Activated CD8-positive, alpha-beta T cell treated with anti-CD3 and anti-CD28 coated beads for 36 hours (primary cell): Measurements from ENCODE around the gene CALM1. TPM values are rescaled to one million over a fixed set of nuclear protein-coding genes. Genes with fewer than 3 reads are reported as not detected.

Experiments
- ATAC-seq: fragments of 200-7000 bp; cut with Tn5 transposase; one replicate; pipeline ENCODE4 v1.10.0; 2021; ENCODE audit warnings: mild to moderate bottlenecking, moderate library complexity
- CTCF ChIA-PET: fragments of 350-600 bp; sonication (Branson Sonifier 250); formaldehyde crosslinking; loops from one replicate; lab custom pipeline; 2021; ENCODE audit warnings: antibody characterized with exemption; lab: Charles Lee
- POLR2A ChIA-PET: fragments of 350-600 bp; sonication (Branson Sonifier 250); formaldehyde crosslinking; loops from one replicate; lab custom pipeline; 2021; ENCODE audit warnings: antibody characterized with exemption; lab: Charles Lee
- DNase-seq: peaks from one replicate; pipeline ENCODE4 v3.0.0-alpha.2; 2020
- H3K27ac Mint-ChIP-seq: one replicate; pipeline ENCODE4 v1.8.0; 2021; ENCODE audit warnings: mild to moderate bottlenecking, mixed read lengths
- H3K27me3 Mint-ChIP-seq: one replicate; pipeline ENCODE4 v1.8.0; 2021; ENCODE audit warnings: mixed read lengths
- H3K36me3 Mint-ChIP-seq: one replicate; pipeline ENCODE4 v1.8.0; 2021; ENCODE audit warnings: low read depth, mixed read lengths
- H3K4me1 Mint-ChIP-seq: one replicate; pipeline ENCODE4 v1.8.0; 2021; ENCODE audit warnings: low read depth, mixed read lengths
- H3K4me3 Mint-ChIP-seq: one replicate; pipeline ENCODE4 v1.8.0; 2021; ENCODE audit warnings: mild to moderate bottlenecking, moderate library complexity, mixed read lengths
- H3K9me3 Mint-ChIP-seq: one replicate; pipeline ENCODE4 v1.8.0; 2021; ENCODE audit warnings: mixed read lengths
- CTCF ChIP-seq: fragments of 200-600 bp; IDR thresholded peaks from one replicate; pipeline ENCODE4 v1.8.0; 2022; ENCODE audit warnings: antibody characterized with exemption, mild to moderate bottlenecking
- intact Hi-C: fragments of 100-400 bp; cut with micrococcal nuclease; formaldehyde crosslinking; loops from one replicate; pipeline ENCODE4 v1.10.0; 2022
- total RNA-seq, 2 experiments: library from RNA; stranded (reverse); gene quantifications; one replicate each; pipeline ENCODE4 v1.2.3, GENCODE V29; 2021

Gene CALM1
- total RNA-seq, 2 experiments from 2014 or later: 365 to 373 TPM

GRCh38 chr14:90416720-90417119 is 19.9 kb downstream of the CALM1 start:
- POLR2A ChIA-PET: interaction anchor here (0.6 to 1.6 kb wide), 2 partner anchors 10 to 33 kb away, joined by 4 to 11 read pairs; no protein-coding TSS in a partner anchor
- intact Hi-C loops: no loop called here

GRCh38 chr14:90418053-90418452 is 21.2 kb downstream of the CALM1 start:
- ATAC-seq (no peak), DNase-seq (no peak)
- H3K27ac Mint-ChIP-seq: no peak overlapping the region
- ChIA-PET CTCF (interaction anchor here (0.9 to 1.2 kb wide), 2 partner anchors 18 to 280 kb away, joined by 3 to 5 read pairs; no protein-coding TSS in a partner anchor), POLR2A (interaction anchor here (1.5 kb wide), 1 partner anchor 12 kb away, joined by 5 read pairs; no protein-coding TSS in a partner anchor)
- H3K4me3 Mint-ChIP-seq: no peak overlapping the region
- intact Hi-C loops: no loop called here
- no peaks in the 10 kb centered on the region for H3K9me3 Mint-ChIP-seq
- peaks cover 3% of the 10 kb centered on the region for H3K4me1 Mint-ChIP-seq
- TF ChIP-seq CTCF: no peak
- no peaks in the 10 kb centered on the region for H3K27me3 Mint-ChIP-seq
- no peaks in the 10 kb centered on the region for H3K36me3 Mint-ChIP-seq

More at GRCh38 chr14:90416720-90417119, 19.9 kb downstream of the CALM1 start:
- CTCF ChIA-PET: interaction anchor here (0.8 to 2.1 kb wide), 5 partner anchors 13 to 280 kb away, joined by 3 to 9 read pairs (median 5); no protein-coding TSS in a partner anchor
- Mint-ChIP-seq H3K27ac (no peak overlapping the region), H3K36me3 (no peaks in the 10 kb centered on the region), H3K27me3 (no peaks in the 10 kb centered on the region), H3K4me1 (peaks cover 3% of the 10 kb centered on the region), H3K4me3 (no peak overlapping the region), H3K9me3 (no peaks in the 10 kb centered on the region)
- DNase-seq (no peak), ATAC-seq (no peak)
- TF ChIP-seq CTCF: no peak

DNA sequence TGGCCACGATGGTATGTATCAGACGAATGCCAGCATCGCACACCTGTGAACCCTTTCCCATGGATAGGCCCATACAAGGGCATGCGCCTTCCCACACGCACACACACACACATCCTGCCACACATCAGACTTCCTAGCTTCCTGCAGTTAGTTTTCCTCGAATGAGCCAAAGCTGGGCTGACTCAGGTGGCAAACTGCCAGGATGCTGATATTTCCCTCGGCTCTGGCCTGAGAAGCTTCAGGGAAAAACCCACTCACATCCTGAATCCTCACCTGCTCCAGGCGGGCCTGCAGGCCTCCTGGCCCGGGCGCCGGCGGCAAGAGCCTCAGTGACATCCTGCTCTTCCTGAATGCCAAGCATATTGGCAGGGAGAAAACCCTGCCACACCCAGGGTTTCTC is 22.4 kb downstream of the CALM1 start:
- Mint-ChIP-seq H3K27me3 (no peaks in the 10 kb centered on the region), H3K27ac (no peak overlapping the region), H3K4me3 (no peak overlapping the region), H3K9me3 (no peaks in the 10 kb centered on the region), H3K36me3 (no peaks in the 10 kb centered on the region), H3K4me1 (peaks cover 3% of the 10 kb centered on the region)
- ATAC-seq: no peak
- TF ChIP-seq CTCF: no peak
- ChIA-PET POLR2A (interaction anchor here (0.8 to 1.5 kb wide), 2 partner anchors 14 to 19 kb away, joined by 3 to 5 read pairs; no protein-coding TSS in a partner anchor), CTCF (interaction anchor here (1.2 kb wide), 1 partner anchor 19 kb away, joined by 5 read pairs; no protein-coding TSS in a partner anchor)
- DNase-seq: no peak
- intact Hi-C loops: no loop called here

DNA sequence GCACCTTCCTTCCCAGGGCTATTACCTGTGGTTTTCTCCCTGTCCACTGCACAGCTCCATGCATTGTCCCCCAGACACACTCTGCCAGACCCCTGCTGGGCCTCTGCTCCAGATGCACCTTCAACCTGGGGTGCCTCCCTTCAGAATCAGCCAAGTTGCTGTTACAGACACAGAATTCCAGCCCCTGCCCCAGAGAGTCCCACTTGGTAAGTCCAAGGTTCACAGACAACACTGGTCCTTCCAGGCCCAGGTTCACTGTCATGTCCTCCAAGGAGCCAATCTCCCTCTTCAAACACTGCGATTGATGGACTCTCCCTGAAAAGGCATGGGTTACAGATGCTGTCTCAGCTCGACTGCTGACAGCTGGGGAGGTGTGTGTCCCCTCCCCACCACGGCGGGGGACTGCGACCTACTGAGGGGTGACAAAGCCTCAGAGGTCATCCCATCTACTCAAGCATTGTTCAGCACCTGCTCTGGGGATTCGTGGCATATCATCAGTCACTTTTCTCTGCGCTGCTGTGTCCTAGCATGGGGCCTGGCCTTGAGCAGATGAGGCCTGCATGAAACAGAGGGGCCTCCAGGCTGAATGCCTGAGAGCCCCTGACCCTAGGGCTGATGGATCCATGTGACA is 24.3 kb downstream of the CALM1 start:
- Mint-ChIP-seq H3K27ac (no peak overlapping the region), H3K4me3 (no peak overlapping the region), H3K4me1 (peaks cover 3% of the 10 kb centered on the region), H3K9me3 (no peaks in the 10 kb centered on the region), H3K36me3 (no peaks in the 10 kb centered on the region), H3K27me3 (no peaks in the 10 kb centered on the region)
- intact Hi-C loops: no loop called here
- ChIA-PET POLR2A (no interaction called here), CTCF (no interaction called here)
- no peak for ATAC-seq
- no peak for DNase-seq
- TF ChIP-seq CTCF: no peak

DNA sequence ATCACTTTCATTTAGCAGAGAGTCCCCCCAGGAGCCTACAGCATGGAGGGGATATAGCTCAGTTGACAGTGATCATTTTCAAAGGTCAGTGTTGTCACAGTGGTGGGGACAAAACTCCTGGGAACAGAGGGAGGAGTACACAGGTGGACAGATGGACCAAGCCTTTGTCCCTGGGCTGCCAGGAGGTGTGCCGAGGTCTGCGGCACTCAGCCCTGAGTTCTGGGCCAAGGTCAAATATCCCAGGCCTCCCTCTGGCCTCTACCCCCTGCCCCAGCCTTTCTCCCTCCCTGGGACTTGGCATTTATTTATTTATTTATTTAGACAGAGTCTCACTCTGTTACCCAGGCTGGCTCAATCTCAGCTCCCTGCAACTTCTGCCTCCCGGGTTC is 24.8 kb downstream of the CALM1 start:
- intact Hi-C loops: no loop called here
- no peak overlapping the region for H3K4me3 Mint-ChIP-seq
- no peak for ATAC-seq
- H3K9me3 Mint-ChIP-seq: no peaks in the 10 kb centered on the region
- TF ChIP-seq CTCF: no peak
- no peak for DNase-seq
- no peak overlapping the region for H3K27ac Mint-ChIP-seq
- ChIA-PET CTCF (no interaction called here), POLR2A (no interaction called here)
- H3K36me3 Mint-ChIP-seq: no peaks in the 10 kb centered on the region
- peaks cover 3% of the 10 kb centered on the region for H3K4me1 Mint-ChIP-seq
- no peaks in the 10 kb centered on the region for H3K27me3 Mint-ChIP-seq
